Measurements from ENCODE around the gene NOX1. TPM values are rescaled to one million over a fixed set of nuclear protein-coding genes. Genes with fewer than 3 reads are reported as not detected.
A peak's percentile ranks its signal among the peaks of the same experiment; 100 is the strongest.
"Not testable (repeated sequence)": the region's sequence is repeated elsewhere in the genome, so short reads cannot be mapped to it uniquely, and the experiment has no call there.

Gene NOX1
- total RNA-seq, 1 donor from 2014 or later = not detected

DNA sequence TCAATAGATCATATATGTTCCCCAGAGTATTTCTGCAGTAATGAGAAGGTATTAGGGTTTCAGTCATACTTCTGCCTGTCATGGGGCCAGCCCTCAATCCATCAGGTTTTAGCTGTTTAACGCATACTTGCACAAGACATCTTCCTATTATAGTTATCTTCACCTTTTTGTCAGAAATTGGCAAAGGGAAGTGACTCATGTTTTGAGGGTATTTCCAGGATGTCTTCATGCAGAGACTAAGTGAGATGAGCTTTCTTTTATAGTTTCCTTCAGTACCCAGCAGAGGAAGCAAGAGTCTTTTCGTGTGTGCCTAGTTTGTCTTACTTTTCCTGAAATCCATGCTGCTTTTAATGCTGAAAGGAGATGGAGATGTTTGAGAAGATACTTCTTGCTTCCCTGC is 44.4 kb downstream of the NOX1 start:
- ATAC-seq (no peak), DNase-seq (no peak)
- intact Hi-C loops (cut with micrococcal nuclease) = no loop called here

GRCh38 chrX:100819837-100820666 is 54.1 kb downstream of the NOX1 start, which contains the start of gene CSTF2:
Gene CSTF2, plus strand, starts transcription at chrX:100820391. Its CDS starts 26 bp downstream, at chrX:100820417.
- peak; percentile 89 for DNase-seq
- ATAC-seq = peak; percentile 100
- intact Hi-C loops (cut with micrococcal nuclease) = no loop called here

- DNase-seq = peak; percentile 14
- no peak for ATAC-seq
- intact Hi-C loops (cut with micrococcal nuclease) = no loop called here
Observed at GRCh38 chrX:100819534-100819836, 54.7 kb downstream of the NOX1 start.

GRCh38 chrX:100817340-100817739 is 56.8 kb downstream of the NOX1 start:
- intact Hi-C loops (cut with micrococcal nuclease) = no loop called here
- ATAC-seq = no peak
- no peak for DNase-seq

- intact Hi-C loops (cut with micrococcal nuclease) = no loop called here
- ATAC-seq (no peak), DNase-seq (no peak)
Observed at GRCh38 chrX:100812216-100813158, 61.7 kb downstream of the NOX1 start.

GRCh38 chrX:100808265-100808664 is 65.9 kb downstream of the NOX1 start:
- intact Hi-C loops (cut with micrococcal nuclease); ATAC-seq; DNase-seq: not testable (repeated sequence)

- ATAC-seq (no peak), DNase-seq (no peak)
- intact Hi-C loops (cut with micrococcal nuclease) = no loop called here
Observed at GRCh38 chrX:100804780-100805179, 69.4 kb downstream of the NOX1 start.

- no peak for ATAC-seq
- no peak for DNase-seq
- intact Hi-C loops (cut with micrococcal nuclease) = no loop called here
Observed at GRCh38 chrX:100802843-100803242, 71.3 kb downstream of the NOX1 start.

DNA sequence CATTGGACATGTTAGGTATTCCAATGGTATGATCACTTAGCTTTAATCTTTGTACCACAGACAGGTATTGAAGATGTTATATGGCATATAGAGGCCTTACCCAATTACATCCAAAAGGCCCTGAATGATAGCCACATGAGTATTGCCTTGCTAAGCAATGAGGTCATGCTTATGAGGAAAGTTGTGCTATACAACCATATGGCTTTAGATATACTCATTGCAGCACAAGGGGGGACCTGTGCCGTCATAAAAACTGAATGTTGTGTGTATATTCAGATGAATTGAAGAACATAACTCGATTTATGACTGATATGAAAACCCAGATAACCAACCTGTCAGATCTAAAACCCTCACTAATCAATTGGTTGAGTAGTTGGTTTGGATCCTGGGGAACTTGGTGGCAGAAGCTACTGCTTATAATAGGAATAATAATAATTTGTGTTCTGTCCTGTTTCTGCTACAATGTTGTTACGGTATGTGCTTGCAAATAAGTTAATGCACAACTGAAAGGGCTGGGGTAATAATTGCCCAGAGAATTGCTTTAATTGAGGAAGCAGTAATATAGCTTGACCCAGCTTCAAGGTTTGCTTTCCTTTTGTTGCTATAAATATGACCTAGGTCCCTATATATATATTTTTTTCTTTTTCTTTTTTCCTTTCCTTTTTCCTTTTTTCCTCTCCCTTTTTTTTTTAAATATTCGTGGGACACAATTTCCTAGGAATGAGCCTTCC is 75.5 kb downstream of the NOX1 start:
- intact Hi-C loops (cut with micrococcal nuclease) = no loop called here
- DNase-seq = no peak
- ATAC-seq = no peak

GRCh38 chrX:100797359-100797758 is 76.8 kb downstream of the NOX1 start:
- ATAC-seq (no peak), DNase-seq (no peak)
- intact Hi-C loops (cut with micrococcal nuclease) = no loop called here

DNA sequence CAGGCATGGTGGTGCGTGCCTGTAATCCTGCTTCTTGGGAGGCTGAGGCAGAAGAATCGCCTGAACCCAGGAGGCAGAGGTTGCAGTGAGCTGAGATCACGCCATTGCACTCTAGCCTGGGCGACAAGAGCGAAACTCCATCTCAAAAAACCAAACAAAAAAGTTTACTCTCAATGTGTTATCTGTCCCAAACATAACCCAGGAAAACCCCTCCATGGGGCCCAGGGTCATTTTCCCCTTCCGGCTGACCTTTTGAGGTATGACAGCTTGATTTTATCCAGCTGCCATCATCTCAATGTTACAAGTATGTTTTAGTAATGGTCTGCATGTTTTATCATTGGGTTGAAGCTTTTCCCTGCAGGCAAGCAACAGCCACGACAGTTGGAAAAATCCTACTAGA is 77.8 kb downstream of the NOX1 start:
- DNase-seq; ATAC-seq; intact Hi-C loops (cut with micrococcal nuclease): not testable (repeated sequence)

Other genes with a start within 250 kb of the NOX1 start
- 4.8 TPM for gene TSPAN6, start 237.6 kb downstream of the NOX1 start, total RNA-seq
- gene SRPX2, start 230.2 kb downstream of the NOX1 start, total RNA-seq = 9.5 TPM
- gene SYTL4, start 142.2 kb downstream of the NOX1 start, total RNA-seq = 2.6 TPM
- gene CSTF2, start 54.0 kb downstream of the NOX1 start, total RNA-seq = 7.0 TPM
- gene XKRX, start 54.6 kb upstream of the NOX1 start, total RNA-seq = not detected
- gene ARL13A, start 95.3 kb upstream of the NOX1 start, total RNA-seq = not detected
- gene TRMT2B, start 177.8 kb upstream of the NOX1 start, total RNA-seq = 19.2 TPM
- gene TMEM35A, start 204.5 kb upstream of the NOX1 start, total RNA-seq = 0.30 TPM
- 0.27 TPM for gene CENPI, start 223.8 kb upstream of the NOX1 start, total RNA-seq